Mucosa of descending colon (tissue), 3 donors: ENCODE data around the gene SRSF2. TPM values are rescaled to one million over a fixed set of nuclear protein-coding genes. Genes with fewer than 3 reads are reported as not detected.

Source experiments
- ATAC-seq: fragments of 200-7000 bp; cut with Tn5 transposase; one replicate; pipeline ENCODE4 v1.9.1; 2020; ENCODE audit warnings: mild to moderate bottlenecking, moderate library complexity
- DNase-seq, 3 donors: peaks; one replicate each; pipeline ENCODE4 v3.0.0-alpha.2; 2020
- H3K36me3 ChIP-seq: fragments of 200-600 bp; one replicate; pipeline ENCODE4 v1.8.0; 2021; ENCODE audit warnings: low read depth, mild to moderate bottlenecking
- H3K4me1 ChIP-seq: fragments of 200-600 bp; one replicate; pipeline ENCODE4 v1.8.0; 2021; ENCODE audit warnings: low read depth, mild to moderate bottlenecking
- H3K4me3 ChIP-seq: fragments of 200-600 bp; one replicate; pipeline ENCODE4 v1.8.0; 2021; ENCODE audit warnings: mild to moderate bottlenecking
- H3K9me3 ChIP-seq: fragments of 200-600 bp; one replicate; pipeline ENCODE4 v1.8.0; 2021; ENCODE audit warnings: mild to moderate bottlenecking
- intact Hi-C, 2 donors: fragments of 100-400 bp; cut with DNase I in 1 of 2; cut with micrococcal nuclease in 1 of 2; formaldehyde crosslinking; loops; one replicate each; pipeline versions ENCODE4 v1.11.0 to v1.11.1; 2022; cut with DNase I, micrococcal nuclease
- total RNA-seq, 3 donors: library from RNA; stranded (reverse); fragmentation: NEBNext Ultra II Directional in 2 of 3; extraction: Animal tissue kit (Norgen Biotek cat#: 25700) in 2 of 3; gene quantifications; one replicate each; pipeline versions ENCODE4 v1.2.1 to v1.2.4, GENCODE V29; 2021 to 2023
- TF ChIP-seq, protein P1 (sequence below): fragments of 200-600 bp; IDR thresholded peaks from one replicate; pipeline ENCODE4 v1.8.0; 2022; ENCODE audit warnings: antibody characterized with exemption, mild to moderate bottlenecking
- donor health status: DM: no; HTN: no; CAD: no; lungs with moderate emphysema.
- donor health status: DM: no; HTN: no; CAD: no.
- donor health status: DM: no; HTN: yes; CAD: no.

The SRSF2 gene
- total RNA-seq, 3 donors from 2014 or later: 130 to 166 (median 134) TPM

- Histone ChIP-seq H3K36me3 (peaks cover 2% of the 10 kb centered on the region), H3K4me3 (no peak overlapping the region), H3K4me1 (no peaks in the 10 kb centered on the region), H3K9me3 (no peaks in the 10 kb centered on the region)
- intact Hi-C loops: no loop called here
- TF ChIP-seq, protein P1, sequence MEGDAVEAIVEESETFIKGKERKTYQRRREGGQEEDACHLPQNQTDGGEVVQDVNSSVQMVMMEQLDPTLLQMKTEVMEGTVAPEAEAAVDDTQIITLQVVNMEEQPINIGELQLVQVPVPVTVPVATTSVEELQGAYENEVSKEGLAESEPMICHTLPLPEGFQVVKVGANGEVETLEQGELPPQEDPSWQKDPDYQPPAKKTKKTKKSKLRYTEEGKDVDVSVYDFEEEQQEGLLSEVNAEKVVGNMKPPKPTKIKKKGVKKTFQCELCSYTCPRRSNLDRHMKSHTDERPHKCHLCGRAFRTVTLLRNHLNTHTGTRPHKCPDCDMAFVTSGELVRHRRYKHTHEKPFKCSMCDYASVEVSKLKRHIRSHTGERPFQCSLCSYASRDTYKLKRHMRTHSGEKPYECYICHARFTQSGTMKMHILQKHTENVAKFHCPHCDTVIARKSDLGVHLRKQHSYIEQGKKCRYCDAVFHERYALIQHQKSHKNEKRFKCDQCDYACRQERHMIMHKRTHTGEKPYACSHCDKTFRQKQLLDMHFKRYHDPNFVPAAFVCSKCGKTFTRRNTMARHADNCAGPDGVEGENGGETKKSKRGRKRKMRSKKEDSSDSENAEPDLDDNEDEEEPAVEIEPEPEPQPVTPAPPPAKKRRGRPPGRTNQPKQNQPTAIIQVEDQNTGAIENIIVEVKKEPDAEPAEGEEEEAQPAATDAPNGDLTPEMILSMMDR: no peak
- no peak for DNase-seq
- ATAC-seq: peak; percentile 72
These were observed 35.9 kb upstream of the SRSF2 start for GRCh38 chr17:76772842-76773525.

GRCh38 chr17:76758570-76758969 lies 21.4 kb upstream of the SRSF2 start:
- H3K4me3 ChIP-seq: no peak overlapping the region
- no peak for ATAC-seq
- no peaks in the 10 kb centered on the region for H3K9me3 ChIP-seq
- TF ChIP-seq, protein P1: no peak
- intact Hi-C loops: no loop called here
- H3K4me1 ChIP-seq: no peaks in the 10 kb centered on the region
- H3K36me3 ChIP-seq: no peaks in the 10 kb centered on the region
- no peak for DNase-seq

DNA sequence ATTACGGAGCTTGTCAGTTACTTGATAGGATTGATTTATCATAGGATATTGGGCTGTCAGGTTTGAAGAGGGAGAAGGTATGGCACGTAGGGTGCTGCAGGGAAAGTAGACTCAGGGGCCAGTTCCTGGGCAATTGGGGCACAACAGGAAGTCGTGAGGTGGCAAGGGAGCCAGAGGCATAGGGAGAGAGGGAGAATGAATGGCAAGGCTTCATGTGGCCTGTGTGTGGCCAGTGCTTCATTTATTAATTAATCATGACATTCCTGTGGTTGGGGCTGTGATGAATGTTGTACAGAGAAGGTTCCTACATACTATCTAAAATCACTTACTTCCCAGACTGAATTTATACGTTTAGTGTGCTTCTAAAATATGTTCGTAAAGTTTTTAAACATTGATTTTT lies 20.1 kb upstream of the SRSF2 start:
- H3K36me3 ChIP-seq: no peaks in the 10 kb centered on the region
- TF ChIP-seq, protein P1: no peak
- intact Hi-C loops: no loop called here
- DNase-seq (no peak), ATAC-seq (no peak)
- no peak overlapping the region for H3K4me3 ChIP-seq
- no peaks in the 10 kb centered on the region for H3K4me1 ChIP-seq
- H3K9me3 ChIP-seq: no peaks in the 10 kb centered on the region

GRCh38 chr17:76755285-76755684 lies 18.2 kb upstream of the SRSF2 start:
- intact Hi-C loops: no loop called here
- ATAC-seq (no peak), DNase-seq (no peak)
- Histone ChIP-seq H3K9me3 (no peaks in the 10 kb centered on the region), H3K4me1 (no peaks in the 10 kb centered on the region), H3K4me3 (no peak overlapping the region), H3K36me3 (no peaks in the 10 kb centered on the region)
- TF ChIP-seq, protein P1: no peak

- intact Hi-C loops: no loop called here
- TF ChIP-seq, protein P1: no peak
- Histone ChIP-seq H3K9me3 (no peaks in the 10 kb centered on the region), H3K4me1 (no peaks in the 10 kb centered on the region), H3K36me3 (no peaks in the 10 kb centered on the region), H3K4me3 (no peak overlapping the region)
- no peak for DNase-seq
- ATAC-seq: no peak
These were observed 16.2 kb upstream of the SRSF2 start for GRCh38 chr17:76753061-76753961.
